C4-2B (cell line): ENCODE data around the gene KCNK15.
A peak's percentile ranks its signal among the peaks of the same experiment; 100 is the strongest.

ENCODE experiments used
- CTCF ChIP-seq: fragments of 450-650 bp; conservative IDR thresholded peaks from 2 replicates; pipeline ENCODE4 v1.5.1; 2017; ENCODE audit warnings: mild to moderate bottlenecking
- ZFX ChIP-seq: fragments of 450-650 bp; IDR thresholded peaks from 2 replicates; pipeline ENCODE4 v1.6.1; 2017

- TF ChIP-seq CTCF (peak; percentile 33), ZFX (no peak)
Measured at GRCh38 chr20:44800391-44801046, 54.9 kb downstream of the KCNK15 start.
